ENCODE results near the gene PSTPIP1. TPM values are rescaled to one million over a fixed set of nuclear protein-coding genes. Genes with fewer than 3 reads are reported as not detected.

Gene PSTPIP1
- total and polyA plus RNA-seq, 4 donors = 12.4 to 39.6 (median 20.6) TPM

- ATAC-seq (ENCODE audit: insufficient read depth, low FRiP score) (no peak), DNase-seq (peak; percentile 52 to 66 (median 62))
- peak; percentile 68 for TF ChIP-seq CTCF (IDR thresholded peaks at IDR 0.05; ENCODE audit: control extremely low read depth, extremely low read depth)
- Histone ChIP-seq H3K36me3 (ENCODE audit: control insufficient read depth in 4 of 4, insufficient read depth in 4 of 4, low read length in 4 of 4) (peaks cover 0 to 1% (median 0%) of the 10 kb centered on the region in 4 donors), H3K9ac (ENCODE audit: insufficient read depth in 1 of 2, low read length in 2 of 2) (no peak overlapping the region), H3K4me3 (no peak overlapping the region), H3K27me3 (ENCODE audit: control insufficient read depth in 3 of 3, insufficient read depth in 3 of 3, low read length in 2 of 3) (no peaks in the 10 kb centered on the region), H3K27ac (ENCODE audit: low read depth in 1 of 2, low read length in 1 of 2) (no peak overlapping the region), H3K9me3 (ENCODE audit: control insufficient read depth in 4 of 4, insufficient read depth in 3 of 4, low read length in 3 of 4) (no peaks in the 10 kb centered on the region), H3K4me1 (ENCODE audit: control insufficient read depth in 5 of 5, insufficient read depth in 5 of 5, low read length in 5 of 5) (peaks cover 0 to 9% (median 0%) of the 10 kb centered on the region in 5 donors)
- WGBS, 2 donors = 42 to 59% methylated on average over 17 of the region's 17 CpGs
Observed at GRCh38 chr15:77024273-77025082, 29.6 kb downstream of the PSTPIP1 start.

GRCh38 chr15:77025083-77025901, 30.4 kb downstream of the PSTPIP1 start:
- Histone ChIP-seq H3K4me1 (ENCODE audit: control insufficient read depth in 5 of 5, insufficient read depth in 5 of 5, low read length in 5 of 5) (peaks cover 0 to 9% (median 0%) of the 10 kb centered on the region in 5 donors), H3K27me3 (ENCODE audit: control insufficient read depth in 3 of 3, insufficient read depth in 3 of 3, low read length in 2 of 3) (no peaks in the 10 kb centered on the region), H3K27ac (ENCODE audit: low read depth in 1 of 2, low read length in 1 of 2) (no peak overlapping the region), H3K9ac (ENCODE audit: insufficient read depth in 1 of 2, low read length in 2 of 2) (no peak overlapping the region), H3K9me3 (ENCODE audit: control insufficient read depth in 4 of 4, insufficient read depth in 3 of 4, low read length in 3 of 4) (no peaks in the 10 kb centered on the region), H3K36me3 (ENCODE audit: control insufficient read depth in 4 of 4, insufficient read depth in 4 of 4, low read length in 4 of 4) (peaks cover 0 to 1% (median 0%) of the 10 kb centered on the region in 4 donors), H3K4me3 (no peak overlapping the region)
- DNase-seq = no peak
- no peak for ATAC-seq (ENCODE audit: insufficient read depth, low FRiP score)
- 91 to 92% methylated on average over 15 of the region's 15 CpGs for WGBS, 2 donors
- no peak for TF ChIP-seq CTCF (IDR thresholded peaks at IDR 0.05; ENCODE audit: control extremely low read depth, extremely low read depth)

- H3K4me1 ChIP-seq (ENCODE audit: control insufficient read depth in 5 of 5, insufficient read depth in 5 of 5, low read length in 5 of 5) = peaks cover 0 to 14% (median 0%) of the 10 kb centered on the region in 5 donors
- no peak overlapping the region for H3K4me3 ChIP-seq
- no peak overlapping the region for H3K9ac ChIP-seq (ENCODE audit: insufficient read depth in 1 of 2, low read length in 2 of 2)
- WGBS, 2 donors = 90 to 95% methylated on average over 4 of the region's 4 CpGs
- ATAC-seq (ENCODE audit: insufficient read depth, low FRiP score) (no peak), DNase-seq (peak in 1 of 3 donors; percentile 9)
- no peak overlapping the region for H3K27ac ChIP-seq (ENCODE audit: low read depth in 1 of 2, low read length in 1 of 2)
- no peak for TF ChIP-seq CTCF (IDR thresholded peaks at IDR 0.05; ENCODE audit: control extremely low read depth, extremely low read depth)
- H3K27me3 ChIP-seq (ENCODE audit: control insufficient read depth in 3 of 3, insufficient read depth in 3 of 3, low read length in 2 of 3) = no peaks in the 10 kb centered on the region
- peaks cover 0 to 1% (median 0%) of the 10 kb centered on the region in 4 donors for H3K36me3 ChIP-seq (ENCODE audit: control insufficient read depth in 4 of 4, insufficient read depth in 4 of 4, low read length in 4 of 4)
- no peaks in the 10 kb centered on the region for H3K9me3 ChIP-seq (ENCODE audit: control insufficient read depth in 4 of 4, insufficient read depth in 3 of 4, low read length in 3 of 4)
Observed at GRCh38 chr15:77025941-77026411, 31.1 kb downstream of the PSTPIP1 start.
